ENCODE data around the gene PRDM16. TPM values are rescaled to one million over a fixed set of nuclear protein-coding genes. Genes with fewer than 3 reads are reported as not detected.

The PRDM16 gene
- total RNA-seq, 1 donor from 2014 or later: 84.2 TPM

GRCh38 chr1:3363023-3363422 is 294.0 kb downstream of the PRDM16 start:
- Histone ChIP-seq H3K9me3 (no peaks in the 10 kb centered on the region), H3K27ac (peak overlapping the region; percentile 89 to 97), H3K27me3 (no peaks in the 10 kb centered on the region), H3K36me3 (peaks cover 0 to 6% of the 10 kb centered on the region in 2 donors), H3K4me1 (peaks cover 12 to 49% of the 10 kb centered on the region in 2 donors), H3K4me3 (no peak overlapping the region)
- TF ChIP-seq CTCF (IDR thresholded peaks at IDR 0.05): no peak
- DNase-seq (ENCODE audit: low spot score in 2 of 2): no peak
- intact Hi-C loops (cut with DNase I): no loop called here

GRCh38 chr1:3363756-3364155 is 294.8 kb downstream of the PRDM16 start:
- Histone ChIP-seq H3K36me3 (peaks cover 0 to 6% of the 10 kb centered on the region in 2 donors), H3K4me1 (peaks cover 19 to 57% of the 10 kb centered on the region in 2 donors), H3K4me3 (no peak overlapping the region), H3K27ac (peak overlapping the region; percentile 89 to 97), H3K27me3 (no peaks in the 10 kb centered on the region), H3K9me3 (no peaks in the 10 kb centered on the region)
- intact Hi-C loops (cut with DNase I): no loop called here
- DNase-seq (ENCODE audit: low spot score in 2 of 2): no peak
- no peak for TF ChIP-seq CTCF (IDR thresholded peaks at IDR 0.05)

GRCh38 chr1:3364551-3364950 is 295.5 kb downstream of the PRDM16 start:
- no peaks in the 10 kb centered on the region for H3K36me3 ChIP-seq
- no peaks in the 10 kb centered on the region for H3K9me3 ChIP-seq
- peak overlapping the region; percentile 89 to 97 for H3K27ac ChIP-seq
- intact Hi-C loops (cut with DNase I): no loop called here
- H3K27me3 ChIP-seq: no peaks in the 10 kb centered on the region
- no peak for TF ChIP-seq CTCF (IDR thresholded peaks at IDR 0.05)
- no peak for DNase-seq (ENCODE audit: low spot score in 2 of 2)
- peaks cover 25 to 64% of the 10 kb centered on the region in 2 donors for H3K4me1 ChIP-seq
- H3K4me3 ChIP-seq: no peak overlapping the region

GRCh38 chr1:3364983-3365382 is 296.0 kb downstream of the PRDM16 start:
- Histone ChIP-seq H3K9me3 (no peaks in the 10 kb centered on the region), H3K4me1 (peaks cover 25 to 64% of the 10 kb centered on the region in 2 donors), H3K27me3 (no peaks in the 10 kb centered on the region), H3K36me3 (no peaks in the 10 kb centered on the region), H3K27ac (peak overlapping the region; percentile 89 to 97), H3K4me3 (no peak overlapping the region)
- no peak for DNase-seq (ENCODE audit: low spot score in 2 of 2)
- intact Hi-C loops (cut with DNase I): loop anchor here (1.0 to 5.0 kb wide), 2 partner anchors 8 to 178 kb away; no protein-coding TSS in a partner anchor
- TF ChIP-seq CTCF (IDR thresholded peaks at IDR 0.05): no peak

- intact Hi-C loops (cut with DNase I): loop anchor here (1.0 to 5.0 kb wide), 4 partner anchors 8 to 296 kb away; partner anchors contain the start of gene PRDM16
- no peaks in the 10 kb centered on the region for H3K27me3 ChIP-seq
- no peaks in the 10 kb centered on the region for H3K36me3 ChIP-seq
- H3K27ac ChIP-seq: peak overlapping the region; percentile 89 to 97
- peaks cover 29 to 69% of the 10 kb centered on the region in 2 donors for H3K4me1 ChIP-seq
- DNase-seq (ENCODE audit: low spot score in 2 of 2): no peak
- peak overlapping the region in 1 of 2 donors; percentile 48 for H3K4me3 ChIP-seq
- no peaks in the 10 kb centered on the region for H3K9me3 ChIP-seq
- TF ChIP-seq CTCF (IDR thresholded peaks at IDR 0.05): no peak
Measured at GRCh38 chr1:3365523-3366125, 296.6 kb downstream of the PRDM16 start.

All from ascending aorta (tissue), 2 donors.